IMR-90 (cell line): ENCODE measurements around the gene ENOX1. TPM values are rescaled to one million over a fixed set of nuclear protein-coding genes. Genes with fewer than 3 reads are reported as not detected.

Experiments used
- ATAC-seq: fragments of 200-7000 bp; cut with Tn5 transposase; 2 replicates; pipeline ENCODE4 v1.9.1; 2020; ENCODE audit warnings: low read depth, mild to moderate bottlenecking, moderate library complexity
- BruUV-seq: library from RNA; stranded (reverse); fragments of 400-500 nt; replicated peaks from 2 replicates; lab custom pipeline; 2021; lab: Mats Ljungman, UMichigan
- CTCF ChIA-PET: fragments of 300-600 bp; formaldehyde crosslinking; extraction: SDS; loops from one replicate; lab custom pipeline; 2021; ENCODE audit warnings: antibody characterized with exemption; lab: Yijun Ruan, JAX
- POLR2A ChIA-PET: fragments of 300-600 bp; sonication (Branson Sonifier 250); formaldehyde crosslinking; loops from one replicate; lab custom pipeline; 2022; ENCODE audit warnings: antibody characterized with exemption; ENCODE audit not compliant: unreplicated experiment; lab: Charles Lee
- DNase-seq: peaks from one replicate; pipeline ENCODE4 v3.0.0; 2013
- H2AFZ ChIP-seq: replicated peaks from 2 replicates; pipeline ENCODE3; 2013; ENCODE audit warnings: low read length, mild to moderate bottlenecking; ENCODE audit not compliant: poor library complexity
- H2AK5ac ChIP-seq: 2 replicates; pipeline ENCODE4 v1.6.1; 2013; ENCODE audit warnings: low read depth, low read length, inconsistent platforms
- H2AK9ac ChIP-seq: replicated peaks from 2 replicates; pipeline ENCODE3; 2013; ENCODE audit warnings: mild to moderate bottlenecking, low read depth, low read length, moderate library complexity; ENCODE audit not compliant: poor library complexity
- H2BK120ac ChIP-seq: 2 replicates; pipeline ENCODE4 v1.6.1; 2013; ENCODE audit warnings: low read depth, low read length, inconsistent platforms
- H2BK15ac ChIP-seq: 3 replicates; pipeline ENCODE4 v1.6.1; 2013; ENCODE audit warnings: low read depth, low read length, inconsistent platforms
- H2BK20ac ChIP-seq: 2 replicates; pipeline ENCODE4 v1.6.1; 2013; ENCODE audit warnings: low read depth, mild to moderate bottlenecking, inconsistent platforms, low read length, moderate library complexity
- H2BK5ac ChIP-seq: 2 replicates; pipeline ENCODE4 v1.6.1; 2013; ENCODE audit warnings: mild to moderate bottlenecking, low read depth, low read length, inconsistent platforms; ENCODE audit not compliant: poor library complexity, severe bottlenecking
- H3K14ac ChIP-seq: replicated peaks from 2 replicates; pipeline ENCODE4 v1.6.1; 2013; ENCODE audit warnings: low read depth, low read length, inconsistent platforms
- H3K18ac ChIP-seq: 2 replicates; pipeline ENCODE4 v1.6.1; 2013; ENCODE audit warnings: low read depth, low read length, control low read depth
- H3K23ac ChIP-seq: 2 replicates; pipeline ENCODE4 v1.6.1; 2013; ENCODE audit warnings: low read depth, low read length, inconsistent platforms
- H3K27ac ChIP-seq: 2 replicates; pipeline ENCODE4 v1.5.1; 2013; ENCODE audit warnings: mild to moderate bottlenecking, control low read depth, low read length; ENCODE audit not compliant: insufficient read depth
- H3K27me3 ChIP-seq: 2 replicates; pipeline ENCODE4 v1.6.1; 2013; ENCODE audit warnings: low read length; ENCODE audit not compliant: control insufficient read depth, insufficient read depth
- H3K36me3 ChIP-seq: 2 replicates; pipeline ENCODE4 v1.6.1; 2013; ENCODE audit warnings: low read length, mixed read lengths; ENCODE audit not compliant: control insufficient read depth, insufficient read depth
- H3K4ac ChIP-seq: 2 replicates; pipeline ENCODE4 v1.6.1; 2013; ENCODE audit warnings: low read depth, low read length, inconsistent platforms
- H3K4me1 ChIP-seq: 2 replicates; pipeline ENCODE4 v1.6.1; 2013; ENCODE audit warnings: low read length, mixed read lengths; ENCODE audit not compliant: control insufficient read depth, insufficient read depth
- H3K4me2 ChIP-seq: 2 replicates; pipeline ENCODE4 v1.6.1; 2013; ENCODE audit warnings: low read depth, mild to moderate bottlenecking, control low read depth, low read length, moderate library complexity
- H3K4me3 ChIP-seq: 2 replicates; pipeline ENCODE4 v1.5.1; 2013; ENCODE audit warnings: low read depth, mild to moderate bottlenecking, control low read depth, low read length, moderate library complexity; ENCODE audit not compliant: insufficient read depth
- H3K56ac ChIP-seq: 2 replicates; pipeline ENCODE4 v1.6.1; 2013; ENCODE audit warnings: low read length, inconsistent platforms; ENCODE audit not compliant: insufficient read depth; ENCODE audit errors: extremely low read depth
- H3K79me1 ChIP-seq, 2 experiments: 2 replicates each; pipeline ENCODE4 v1.6.1; 2013; ENCODE audit warnings: low read length in 2 of 2, inconsistent platforms in 1 of 2, low read depth in 1 of 2
- H3K9ac ChIP-seq: 2 replicates; pipeline ENCODE4 v1.6.1; 2013; ENCODE audit warnings: low read depth, low read length, control low read depth
- H3K9me1 ChIP-seq: 2 replicates; pipeline ENCODE4 v1.6.1; 2013; ENCODE audit warnings: low read length, inconsistent platforms; ENCODE audit not compliant: insufficient read depth
- H3K9me3 ChIP-seq: 2 replicates; pipeline ENCODE4 v1.6.1; 2013; ENCODE audit warnings: low read length; ENCODE audit not compliant: control insufficient read depth, insufficient read depth
- H4K20me1 ChIP-seq: 2 replicates; pipeline ENCODE4 v1.6.1; 2013; ENCODE audit warnings: low read length, inconsistent platforms; ENCODE audit not compliant: insufficient read depth
- H4K5ac ChIP-seq: 2 replicates; pipeline ENCODE4 v1.6.1; 2013; ENCODE audit warnings: mild to moderate bottlenecking, low read depth, low read length, control low read depth
- H4K8ac ChIP-seq, 2 experiments: 2 replicates each; pipeline ENCODE4 v1.6.1; 2013; ENCODE audit warnings: low read depth in 2 of 2, low read length in 2 of 2, control low read depth in 1 of 2, inconsistent platforms in 1 of 2
- H4K91ac ChIP-seq: 2 replicates; pipeline ENCODE4 v1.6.1; 2013; ENCODE audit warnings: low read depth, low read length, inconsistent platforms; ENCODE audit not compliant: insufficient read depth
- BHLHE40 ChIP-seq: fragments of 150-350 bp; IDR thresholded peaks from 2 replicates; pipeline ENCODE4 v1.6.1; 2016; ENCODE audit warnings: mild to moderate bottlenecking, low read depth, low read length
- CHD1 ChIP-seq: IDR thresholded peaks from 2 replicates; pipeline ENCODE4 v1.6.1; 2012; ENCODE audit warnings: low read depth, low read length, improper control_type of control experiment
- CTCF ChIP-seq: conservative IDR thresholded peaks from 2 replicates; pipeline ENCODE4 v1.5.1; 2012; ENCODE audit warnings: mild to moderate bottlenecking, low read depth, low read length, improper control_type of control experiment
- ELK1 ChIP-seq: fragments of 150-350 bp; IDR thresholded peaks from 2 replicates; pipeline ENCODE4 v1.6.1; 2016; ENCODE audit warnings: low read depth, mild to moderate bottlenecking, low read length, moderate library complexity, borderline replicate concordance
- FOS ChIP-seq: fragments of 150-350 bp; IDR thresholded peaks from 2 replicates; pipeline ENCODE4 v1.6.1; 2016; ENCODE audit warnings: low read depth, low read length
- MAFK ChIP-seq: IDR thresholded peaks from 2 replicates; pipeline ENCODE4 v1.6.1; 2012; ENCODE audit warnings: low read depth, low read length, improper control_type of control experiment
- MAZ ChIP-seq: IDR thresholded peaks from 2 replicates; pipeline ENCODE4 v1.6.1; 2012; ENCODE audit warnings: low read depth, mild to moderate bottlenecking, low read length, improper control_type of control experiment, moderate library complexity, borderline replicate concordance
- MXI1 ChIP-seq: IDR thresholded peaks from 2 replicates; pipeline ENCODE4 v1.6.1; 2012; ENCODE audit warnings: low read depth, mild to moderate bottlenecking, low read length, moderate library complexity, borderline replicate concordance
- NFE2L2 ChIP-seq: fragments of 150-350 bp; IDR thresholded peaks from 2 replicates; pipeline ENCODE4 v1.6.1; 2016; ENCODE audit warnings: low read depth, mild to moderate bottlenecking, low read length
- POLR2A ChIP-seq: IDR thresholded peaks from 2 replicates; pipeline ENCODE4 v1.6.1; 2012; ENCODE audit warnings: mild to moderate bottlenecking, low read depth, low read length
- RAD21 ChIP-seq: IDR thresholded peaks from 2 replicates; pipeline ENCODE4 v1.6.1; 2012; ENCODE audit warnings: low read length, improper control_type of control experiment
- RCOR1 ChIP-seq: IDR thresholded peaks from 2 replicates; pipeline ENCODE4 v1.6.1; 2012; ENCODE audit warnings: mild to moderate bottlenecking, low read length, improper control_type of control experiment; ENCODE audit not compliant: insufficient replicate concordance
- RFX5 ChIP-seq: IDR thresholded peaks from 2 replicates; pipeline ENCODE4 v1.8.0; 2012; ENCODE audit warnings: low read depth, mild to moderate bottlenecking, low read length, moderate library complexity
- SMC3 ChIP-seq: fragments of 150-350 bp; IDR thresholded peaks from 2 replicates; pipeline ENCODE4 v1.6.1; 2016; ENCODE audit warnings: low read depth, mild to moderate bottlenecking, antibody characterized with exemption, low read length, moderate library complexity
- USF2 ChIP-seq: fragments of 150-350 bp; IDR thresholded peaks from 2 replicates; pipeline ENCODE4 v1.6.1; 2017; ENCODE audit warnings: mild to moderate bottlenecking, antibody characterized with exemption, low read length, low read depth
- WGBS, 2 experiments: methylation state at CpG; one replicate each; pipeline versions ENCODE4 v1.1.5 to v1.1.7; 2013; ENCODE audit warnings: missing lambda C conversion rate in 2 of 2; ENCODE audit not compliant: insufficient read length in 1 of 2; ENCODE audit errors: extremely low coverage in 2 of 2; 5-methylcytosine and 5-hydroxymethylcytosine counted together
- dilution Hi-C: fragments of 300-500 bp; cut with HindIII; formaldehyde crosslinking; loops from one replicate; pipeline ENCODE4 v1.14.3; 2018; ENCODE audit warnings: low sequenced_read_pairs; ENCODE audit not compliant: unreplicated experiment
- in situ Hi-C: fragments of 300-500 bp; cut with MboI; formaldehyde crosslinking; loops from 3 replicates; pipeline ENCODE4 v1.14.3; 2019; ENCODE audit warnings: low sequenced_read_pairs, inconsistent platforms, mixed read lengths
- intact Hi-C: fragments of 100-400 bp; cut with micrococcal nuclease; formaldehyde crosslinking; loops from 2 replicates; pipeline ENCODE4 v1.10.0; 2022
- polyA plus RNA-seq, 3 experiments: library from polyadenylated mRNA; depleted of rRNA; stranded (reverse); fragments of >200 nt; gene quantifications; 2 replicates each; pipeline ENCODE4 v1.2.3, GENCODE V29; 2012; ENCODE audit warnings: low replicate concordance in 1 of 3
- total RNA-seq: library from RNA; depleted of rRNA; stranded (reverse); fragments of >200 nt; gene quantifications from 2 replicates; pipeline ENCODE4 v1.2.3, GENCODE V29; 2012

ENOX1 gene
- total and polyA plus RNA-seq, 2 of the 4 experiments (the other 2 are of a cell fraction): 0.99 to 1.3 TPM

GRCh38 chr13:43269037-43269481 is 517.7 kb downstream of the ENOX1 start:
- 0% methylated on average over 2 of the region's 5 CpGs; no CpG with 5 or more reads in 1 of the 2 experiments for WGBS, 2 experiments
- TF ChIP-seq RFX5 (no peak), BHLHE40 (peak; percentile 68), MAFK (no peak), MXI1 (no peak), CTCF (no peak), CHD1 (0 out of 2 replicates have a peak, but pooled peaks have one; percentile 67), RCOR1 (peak; percentile 28), POLR2A (no peak), USF2 (no peak), FOS (peak; percentile 68; the same call in 1 of the 2 replicates), NFE2L2 (no peak), SMC3 (no peak), RAD21 (no peak), MAZ (no peak), ELK1 (no peak)

More at GRCh38 chr13:43269037-43269481, 517.7 kb downstream of the ENOX1 start:
- H2BK15ac ChIP-seq: peak overlapping the region; percentile 55; the same call in 1 of the 3 replicates
- peak overlapping the region; percentile 88 for H2BK120ac ChIP-seq
- peaks cover 29% of the 10 kb centered on the region for H3K4me1 ChIP-seq
- H4K8ac ChIP-seq: peak overlapping the region; percentile 27 to 78; a peak in 2 of 4 replicates
- BruUV-seq: no TSS peak
- H2BK20ac ChIP-seq: peak overlapping the region; percentile 89
- 0 out of 2 replicates have a peak, but pooled peaks cover 6% of the 10 kb centered on the region for H3K9me1 ChIP-seq
- H3K9ac ChIP-seq: no peak overlapping the region
- H3K27me3 ChIP-seq: no peaks in the 10 kb centered on the region
- H2AFZ ChIP-seq: no peak overlapping the region
- H3K9me3 ChIP-seq: no peaks in the 10 kb centered on the region
- in situ Hi-C loops (no loop called here), dilution Hi-C loops (no loop called here), intact Hi-C loops (no loop called here)
- peak overlapping the region; percentile 51; the same call in 1 of the 2 replicates for H3K23ac ChIP-seq
- ChIA-PET POLR2A (no interaction called here), CTCF (interaction anchor here (0.7 to 1.6 kb wide), 2 partner anchors 14 to 29 kb away, joined by 4 read pairs; no protein-coding TSS in a partner anchor)
- H3K56ac ChIP-seq: peak overlapping the region; percentile 78
- H3K79me1 ChIP-seq: no peaks in the 10 kb centered on the region
- DNase-seq (peak; percentile 98), ATAC-seq (peak; percentile 94)
- no peaks in the 10 kb centered on the region for H3K36me3 ChIP-seq
- peak overlapping the region; percentile 45; the same call in 1 of the 2 replicates for H4K91ac ChIP-seq
- no peaks in the 10 kb centered on the region; the same call in 1 of the 2 replicates for H4K20me1 ChIP-seq
- peak overlapping the region; percentile 39; the same call in 1 of the 2 replicates for H3K14ac ChIP-seq
- peak overlapping the region; percentile 87 for H3K4me2 ChIP-seq
- peak overlapping the region; percentile 96; the same call in 1 of the 2 replicates for H4K5ac ChIP-seq
- no peak overlapping the region for H2AK5ac ChIP-seq
- H3K18ac ChIP-seq: peak overlapping the region; percentile 99
- H2BK5ac ChIP-seq: peak overlapping the region; percentile 99
- peak overlapping the region; percentile 95; the same call in 1 of the 2 replicates for H3K27ac ChIP-seq
- H3K4ac ChIP-seq: peak overlapping the region; percentile 58
- no peak overlapping the region for H3K4me3 ChIP-seq
- no peak overlapping the region for H2AK9ac ChIP-seq
